HEK293 (cell line): Measurements from ENCODE around the gene NRTN.

Experiments used
- CTCF ChIA-PET: fragments of 350-600 bp; formaldehyde crosslinking; extraction: SDS; loops from one replicate; lab custom pipeline; 2021; ENCODE audit warnings: antibody characterized with exemption; lab: Yijun Ruan, JAX
- POLR2A ChIA-PET: fragments of 300-600 bp; formaldehyde crosslinking; extraction: SDS; loops from one replicate; lab custom pipeline; 2020; ENCODE audit warnings: antibody characterized with exemption, inconsistent platforms; lab: Yijun Ruan, JAX
- H3K27ac ChIP-seq: fragments of 200-500 bp; sonication (Bioruptor generic); 2 replicates; pipeline ENCODE4 v1.5.1; 2014; ENCODE audit warnings: low read depth, low read length, control low read depth, inconsistent platforms; ENCODE audit errors: extremely low read depth
- H3K36me3 ChIP-seq, 2 experiments: fragments of 200-500 bp in 1 of 2; sonication (Bioruptor generic) in 1 of 2; 1 replicate in 1 of 2; 2 replicates in 1 of 2; pipeline ENCODE4 v1.5.1; 2014 to 2017; ENCODE audit warnings: inconsistent platforms in 2 of 2, low read length in 2 of 2; ENCODE audit not compliant: control insufficient read depth in 2 of 2, insufficient read depth in 1 of 2
- H3K4me1 ChIP-seq: fragments of 200-500 bp; sonication (Bioruptor generic); 2 replicates; pipeline ENCODE4 v1.5.1; 2014; ENCODE audit warnings: mild to moderate bottlenecking, low read length, inconsistent platforms; ENCODE audit not compliant: control insufficient read depth, insufficient read depth
- H3K4me3 ChIP-seq: 2 replicates; pipeline ENCODE4 v1.5.1; 2011; ENCODE audit warnings: low read depth, mild to moderate bottlenecking, control low read depth, low read length, moderate library complexity
- H3K9me3 ChIP-seq: fragments of 200-500 bp; sonication (Bioruptor generic); 2 replicates; pipeline ENCODE4 v1.5.1; 2014; ENCODE audit warnings: low read depth, low read length, inconsistent platforms; ENCODE audit not compliant: control insufficient read depth, insufficient read depth
- GLIS2 ChIP-seq: fragments of 450-650 bp; formaldehyde crosslinking; IDR thresholded peaks from 2 replicates; pipeline ENCODE4 v1.5.1; 2016; ENCODE audit warnings: missing biosample characterization, missing genetic modification characterization
- KLF10 ChIP-seq: fragments of 450-650 bp; IDR thresholded peaks from 2 replicates; pipeline ENCODE4 v1.5.1; 2018; ENCODE audit warnings: missing biosample characterization, mild to moderate bottlenecking, missing genetic modification characterization
- MEIS1 ChIP-seq: sonication (generic); formaldehyde crosslinking; IDR thresholded peaks from 2 replicates; pipeline ENCODE4 v1.8.1; 2022; ENCODE audit warnings: missing genetic modification reagents, mild to moderate bottlenecking, borderline replicate concordance
- MZF1 ChIP-seq: fragments of 450-650 bp; formaldehyde crosslinking; IDR thresholded peaks from 2 replicates; pipeline ENCODE4 v1.5.1; 2017; ENCODE audit warnings: missing biosample characterization, missing genetic modification characterization, borderline replicate concordance
- REPIN1 ChIP-seq: fragments of 450-650 bp; formaldehyde crosslinking; IDR thresholded peaks from 2 replicates; pipeline ENCODE4 v1.5.1; 2017; ENCODE audit warnings: missing biosample characterization, missing genetic modification characterization, low read depth
- YY2 ChIP-seq: fragments of 450-650 bp; formaldehyde crosslinking; IDR thresholded peaks from 2 replicates; pipeline ENCODE4 v1.5.1; 2016; ENCODE audit warnings: missing biosample characterization, missing genetic modification characterization
- ZBTB48 ChIP-seq: fragments of 450-650 bp; formaldehyde crosslinking; IDR thresholded peaks from 2 replicates; pipeline ENCODE4 v1.5.1; 2016; ENCODE audit warnings: missing biosample characterization, missing genetic modification characterization
- ZBTB7A ChIP-seq: fragments of 450-650 bp; formaldehyde crosslinking; IDR thresholded peaks from 2 replicates; pipeline ENCODE4 v1.5.1; 2016; ENCODE audit warnings: low read depth, missing biosample characterization, missing genetic modification characterization
- ZNF175 ChIP-seq: fragments of 450-650 bp; formaldehyde crosslinking; IDR thresholded peaks from 2 replicates; pipeline ENCODE4 v1.5.1; 2016; ENCODE audit warnings: missing biosample characterization, missing genetic modification characterization
- ZNF184 ChIP-seq: fragments of 450-650 bp; IDR thresholded peaks from 2 replicates; pipeline ENCODE4 v1.5.1; 2018; ENCODE audit warnings: missing biosample characterization, mild to moderate bottlenecking, missing genetic modification characterization
- ZNF274 ChIP-seq, 2 experiments: fragments of 200-500 bp in 1 of 2; fragments of 450-650 bp in 1 of 2; sonication (Bioruptor generic) in 1 of 2; formaldehyde crosslinking in 1 of 2; IDR thresholded peaks; 2 replicates each; pipeline versions ENCODE4 v1.5.1 to v1.6.1; 2014 to 2016; ENCODE audit warnings: borderline replicate concordance in 1 of 2, inconsistent platforms in 1 of 2, low read length in 1 of 2, missing biosample characterization in 1 of 2, missing genetic modification characterization in 1 of 2
- ZNF433 ChIP-seq: fragments of 450-650 bp; formaldehyde crosslinking; IDR thresholded peaks from 2 replicates; pipeline ENCODE4 v1.5.1; 2016; ENCODE audit warnings: missing biosample characterization, missing genetic modification characterization, low read depth
- ZNF510 ChIP-seq: fragments of 450-650 bp; formaldehyde crosslinking; IDR thresholded peaks from 2 replicates; pipeline ENCODE4 v1.5.1; 2018; ENCODE audit warnings: mild to moderate bottlenecking, missing genetic modification characterization, missing biosample characterization; ENCODE audit not compliant: insufficient replicate concordance
- ZNF529 ChIP-seq: fragments of 450-650 bp; formaldehyde crosslinking; IDR thresholded peaks from 2 replicates; pipeline ENCODE4 v1.5.1; 2017; ENCODE audit warnings: missing genetic modification characterization, missing biosample characterization; ENCODE audit not compliant: insufficient replicate concordance
- ZNF548 ChIP-seq: fragments of 450-650 bp; formaldehyde crosslinking; IDR thresholded peaks from 2 replicates; pipeline ENCODE4 v1.5.1; 2016; ENCODE audit warnings: missing biosample characterization, missing genetic modification characterization
- ZNF549 ChIP-seq: fragments of 450-650 bp; IDR thresholded peaks from 2 replicates; pipeline ENCODE4 v1.5.1; 2018; ENCODE audit warnings: missing biosample characterization, missing genetic modification characterization, mild to moderate bottlenecking, inconsistent platforms, moderate library complexity
- ZNF558 ChIP-seq: fragments of 450-650 bp; formaldehyde crosslinking; IDR thresholded peaks from 2 replicates; pipeline ENCODE4 v1.5.1; 2016; ENCODE audit warnings: missing biosample characterization, missing genetic modification characterization
- ZNF843 ChIP-seq: fragments of 450-650 bp; formaldehyde crosslinking; IDR thresholded peaks from 2 replicates; pipeline ENCODE4 v1.5.1; 2016; ENCODE audit warnings: missing biosample characterization, missing genetic modification characterization
- ZSCAN30 ChIP-seq: fragments of 450-650 bp; IDR thresholded peaks from 2 replicates; pipeline ENCODE4 v1.5.1; 2018; ENCODE audit warnings: missing biosample characterization, mild to moderate bottlenecking, missing genetic modification characterization, moderate library complexity
- TF ChIP-seq, protein P1 (sequence below): fragments of 450-650 bp; formaldehyde crosslinking; IDR thresholded peaks from 2 replicates; pipeline ENCODE4 v1.5.1; 2016; ENCODE audit warnings: missing biosample characterization, missing genetic modification characterization, low read depth
- TF ChIP-seq, protein P2 (sequence below): fragments of 450-650 bp; formaldehyde crosslinking; IDR thresholded peaks from 2 replicates; pipeline ENCODE4 v1.5.1; 2016; ENCODE audit warnings: missing biosample characterization, missing genetic modification characterization
- TF ChIP-seq, protein P3 (sequence below): fragments of 450-650 bp; formaldehyde crosslinking; optimal IDR thresholded peaks from 2 replicates; pipeline ENCODE3; 2016; ENCODE audit warnings: missing biosample characterization, mild to moderate bottlenecking, missing genetic modification characterization
- TF ChIP-seq, protein P4 (sequence below): fragments of 450-650 bp; formaldehyde crosslinking; IDR thresholded peaks from 2 replicates; pipeline ENCODE4 v1.5.1; 2016; ENCODE audit warnings: missing biosample characterization, missing genetic modification characterization
- TF ChIP-seq, protein P5 (sequence below): fragments of 450-650 bp; formaldehyde crosslinking; IDR thresholded peaks from 2 replicates; pipeline ENCODE4 v1.5.1; 2016; ENCODE audit warnings: missing biosample characterization, missing genetic modification characterization
- TF ChIP-seq, protein P6 (sequence below): IDR thresholded peaks from 2 replicates; pipeline ENCODE4 v1.6.1; 2011; ENCODE audit warnings: mild to moderate bottlenecking, low read depth, low read length, borderline replicate concordance

The NRTN gene, protein sequence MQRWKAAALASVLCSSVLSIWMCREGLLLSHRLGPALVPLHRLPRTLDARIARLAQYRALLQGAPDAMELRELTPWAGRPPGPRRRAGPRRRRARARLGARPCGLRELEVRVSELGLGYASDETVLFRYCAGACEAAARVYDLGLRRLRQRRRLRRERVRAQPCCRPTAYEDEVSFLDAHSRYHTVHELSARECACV

DNA sequence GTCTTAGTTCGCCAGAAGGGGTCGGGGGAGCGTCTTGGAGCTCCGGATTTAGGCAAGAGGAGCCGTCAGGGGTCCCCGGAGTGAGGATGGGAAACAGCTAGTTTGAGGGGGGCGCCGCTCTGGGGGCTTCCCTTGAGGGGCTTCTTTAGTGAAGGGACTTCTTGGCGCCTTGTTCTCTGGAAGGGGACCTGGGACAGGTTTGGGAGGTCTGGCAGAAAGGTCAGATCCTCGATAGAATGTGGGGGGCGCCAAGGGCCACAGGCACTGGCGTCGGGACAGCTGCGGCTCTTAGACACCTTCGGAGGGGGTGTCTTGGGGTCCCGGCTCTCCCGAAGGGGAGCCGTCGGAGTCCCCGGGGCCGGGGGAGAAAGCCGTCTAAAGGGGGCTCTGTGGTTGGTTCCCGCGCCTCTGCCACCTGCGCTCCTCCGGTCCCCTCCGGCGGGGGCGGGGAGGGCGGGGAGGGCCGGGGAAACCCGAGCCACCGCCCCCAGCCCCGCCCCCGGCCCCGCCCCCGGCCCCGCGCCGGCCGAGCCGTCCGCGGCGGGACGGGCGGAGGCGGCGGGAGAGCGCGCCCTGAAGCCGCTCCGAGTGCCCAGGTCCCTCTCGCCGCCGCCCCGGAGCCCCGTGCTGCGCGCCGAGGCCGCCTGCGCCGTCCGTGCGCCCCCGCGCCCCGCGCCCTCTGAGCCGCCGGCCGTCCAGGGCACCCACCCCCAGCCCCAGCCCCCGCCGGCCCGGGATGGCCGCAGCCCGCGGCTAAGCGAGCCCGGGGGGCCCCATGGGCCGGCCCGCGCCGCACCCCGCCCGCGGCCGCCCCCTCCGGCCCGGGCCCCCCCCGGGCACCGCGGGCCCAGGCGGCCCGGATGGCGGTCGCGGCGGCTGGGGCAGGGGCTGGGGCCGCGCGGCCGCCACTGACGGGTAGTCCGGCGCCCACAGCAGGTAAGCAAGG, at the start of gene NRTN:
TSS of gene NRTN (plus strand) at position 552 of the 946 bp plus-strand sequence. CDS start 19,099 bp downstream, outside the sequence.
- CTCF ChIA-PET: interaction anchor here (0.6 to 2.3 kb wide), 74 partner anchors 10 to 701 kb away, joined by 3 to 71 read pairs (median 6); partner anchors contain the start of genes CAPS, DUS3L, FUT6 and NDUFA11
- Histone ChIP-seq H3K4me3 (peak within 1 kb of the TSS; percentile 26), H3K4me1 (peaks cover 3% of the 10 kb centered on the region; the same call in 1 of the 2 replicates), H3K36me3 (no peaks in the 10 kb centered on the region), H3K27ac (no peak within 1 kb of the TSS), H3K9me3 (no peaks in the 10 kb centered on the region)
- POLR2A ChIA-PET: interaction anchor here (0.5 to 1.6 kb wide), 15 partner anchors 12 to 218 kb away, joined by 3 to 29 read pairs (median 5); partner anchors contain the start of genes DUS3L, NDUFA11, RPL36 and VMAC
- TF ChIP-seq ZBTB7A: no peak
- no peak for TF ChIP-seq ZNF548
- TF ChIP-seq, protein P1, sequence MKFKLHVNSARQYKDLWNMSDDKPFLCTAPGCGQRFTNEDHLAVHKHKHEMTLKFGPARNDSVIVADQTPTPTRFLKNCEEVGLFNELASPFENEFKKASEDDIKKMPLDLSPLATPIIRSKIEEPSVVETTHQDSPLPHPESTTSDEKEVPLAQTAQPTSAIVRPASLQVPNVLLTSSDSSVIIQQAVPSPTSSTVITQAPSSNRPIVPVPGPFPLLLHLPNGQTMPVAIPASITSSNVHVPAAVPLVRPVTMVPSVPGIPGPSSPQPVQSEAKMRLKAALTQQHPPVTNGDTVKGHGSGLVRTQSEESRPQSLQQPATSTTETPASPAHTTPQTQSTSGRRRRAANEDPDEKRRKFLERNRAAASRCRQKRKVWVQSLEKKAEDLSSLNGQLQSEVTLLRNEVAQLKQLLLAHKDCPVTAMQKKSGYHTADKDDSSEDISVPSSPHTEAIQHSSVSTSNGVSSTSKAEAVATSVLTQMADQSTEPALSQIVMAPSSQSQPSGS (tag by site-specific recombination): no peak
- no peak for TF ChIP-seq REPIN1 (tag by site-specific recombination)
- no peak for TF ChIP-seq ZNF184
- no peak for TF ChIP-seq ZNF510
- TF ChIP-seq MZF1 (tag by site-specific recombination): no peak
- TF ChIP-seq YY2 (tag by site-specific recombination): no peak
- TF ChIP-seq, protein P2, sequence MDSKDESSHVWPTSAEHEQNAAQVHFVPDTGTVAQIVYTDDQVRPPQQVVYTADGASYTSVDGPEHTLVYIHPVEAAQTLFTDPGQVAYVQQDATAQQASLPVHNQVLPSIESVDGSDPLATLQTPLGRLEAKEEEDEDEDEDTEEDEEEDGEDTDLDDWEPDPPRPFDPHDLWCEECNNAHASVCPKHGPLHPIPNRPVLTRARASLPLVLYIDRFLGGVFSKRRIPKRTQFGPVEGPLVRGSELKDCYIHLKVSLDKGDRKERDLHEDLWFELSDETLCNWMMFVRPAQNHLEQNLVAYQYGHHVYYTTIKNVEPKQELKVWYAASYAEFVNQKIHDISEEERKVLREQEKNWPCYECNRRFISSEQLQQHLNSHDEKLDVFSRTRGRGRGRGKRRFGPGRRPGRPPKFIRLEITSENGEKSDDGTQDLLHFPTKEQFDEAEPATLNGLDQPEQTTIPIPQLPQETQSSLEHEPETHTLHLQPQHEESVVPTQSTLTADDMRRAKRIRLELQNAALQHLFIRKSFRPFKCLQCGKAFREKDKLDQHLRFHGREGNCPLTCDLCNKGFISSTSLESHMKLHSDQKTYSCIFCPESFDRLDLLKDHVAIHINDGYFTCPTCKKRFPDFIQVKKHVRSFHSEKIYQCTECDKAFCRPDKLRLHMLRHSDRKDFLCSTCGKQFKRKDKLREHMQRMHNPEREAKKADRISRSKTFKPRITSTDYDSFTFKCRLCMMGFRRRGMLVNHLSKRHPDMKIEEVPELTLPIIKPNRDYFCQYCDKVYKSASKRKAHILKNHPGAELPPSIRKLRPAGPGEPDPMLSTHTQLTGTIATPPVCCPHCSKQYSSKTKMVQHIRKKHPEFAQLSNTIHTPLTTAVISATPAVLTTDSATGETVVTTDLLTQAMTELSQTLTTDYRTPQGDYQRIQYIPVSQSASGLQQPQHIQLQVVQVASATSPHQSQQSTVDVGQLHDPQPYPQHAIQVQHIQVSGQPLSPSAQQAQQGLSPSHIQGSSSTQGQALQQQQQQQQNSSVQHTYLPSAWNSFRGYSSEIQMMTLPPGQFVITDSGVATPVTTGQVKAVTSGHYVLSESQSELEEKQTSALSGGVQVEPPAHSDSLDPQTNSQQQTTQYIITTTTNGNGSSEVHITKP (tag by site-specific recombination): no peak
- peak; percentile 61; the same call in 1 of the 2 replicates for TF ChIP-seq KLF10 (tag by site-specific recombination)
- no peak for TF ChIP-seq ZNF843 (tag by site-specific recombination)
- TF ChIP-seq, protein P3, sequence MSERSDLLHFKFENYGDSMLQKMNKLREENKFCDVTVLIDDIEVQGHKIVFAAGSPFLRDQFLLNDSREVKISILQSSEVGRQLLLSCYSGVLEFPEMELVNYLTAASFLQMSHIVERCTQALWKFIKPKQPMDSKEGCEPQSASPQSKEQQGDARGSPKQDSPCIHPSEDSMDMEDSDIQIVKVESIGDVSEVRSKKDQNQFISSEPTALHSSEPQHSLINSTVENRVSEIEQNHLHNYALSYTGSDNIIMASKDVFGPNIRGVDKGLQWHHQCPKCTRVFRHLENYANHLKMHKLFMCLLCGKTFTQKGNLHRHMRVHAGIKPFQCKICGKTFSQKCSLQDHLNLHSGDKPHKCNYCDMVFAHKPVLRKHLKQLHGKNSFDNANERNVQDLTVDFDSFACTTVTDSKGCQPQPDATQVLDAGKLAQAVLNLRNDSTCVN (tag by site-specific recombination): no peak
- no peak for TF ChIP-seq ZBTB48 (tag by site-specific recombination)
- TF ChIP-seq ZNF529: no peak
- TF ChIP-seq ZSCAN30 (tag by site-specific recombination): no peak
- no peak for TF ChIP-seq ZNF558 (tag by site-specific recombination)
- no peak for TF ChIP-seq MEIS1 (CRISPR knock-in tag)
- TF ChIP-seq ZNF274 (IDR thresholded peaks at IDR 0.05; ENCODE audit: low read length): no peak
- no peak for TF ChIP-seq ZNF274 (tag by site-specific recombination; IDR thresholded peaks at IDR 0.05; ENCODE audit: borderline replicate concordance)
- no peak for TF ChIP-seq ZNF433 (tag by site-specific recombination)
- TF ChIP-seq, protein P4, sequence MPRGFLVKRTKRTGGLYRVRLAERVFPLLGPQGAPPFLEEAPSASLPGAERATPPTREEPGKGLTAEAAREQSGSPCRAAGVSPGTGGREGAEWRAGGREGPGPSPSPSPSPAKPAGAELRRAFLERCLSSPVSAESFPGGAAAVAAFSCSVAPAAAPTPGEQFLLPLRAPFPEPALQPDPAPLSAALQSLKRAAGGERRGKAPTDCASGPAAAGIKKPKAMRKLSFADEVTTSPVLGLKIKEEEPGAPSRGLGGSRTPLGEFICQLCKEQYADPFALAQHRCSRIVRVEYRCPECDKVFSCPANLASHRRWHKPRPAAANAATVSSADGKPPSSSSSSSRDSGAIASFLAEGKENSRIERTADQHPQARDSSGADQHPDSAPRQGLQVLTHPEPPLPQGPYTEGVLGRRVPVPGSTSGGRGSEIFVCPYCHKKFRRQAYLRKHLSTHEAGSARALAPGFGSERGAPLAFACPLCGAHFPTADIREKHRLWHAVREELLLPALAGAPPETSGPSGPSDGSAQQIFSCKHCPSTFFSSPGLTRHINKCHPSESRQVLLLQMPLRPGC (tag by site-specific recombination): no peak
- TF ChIP-seq, protein P5, sequence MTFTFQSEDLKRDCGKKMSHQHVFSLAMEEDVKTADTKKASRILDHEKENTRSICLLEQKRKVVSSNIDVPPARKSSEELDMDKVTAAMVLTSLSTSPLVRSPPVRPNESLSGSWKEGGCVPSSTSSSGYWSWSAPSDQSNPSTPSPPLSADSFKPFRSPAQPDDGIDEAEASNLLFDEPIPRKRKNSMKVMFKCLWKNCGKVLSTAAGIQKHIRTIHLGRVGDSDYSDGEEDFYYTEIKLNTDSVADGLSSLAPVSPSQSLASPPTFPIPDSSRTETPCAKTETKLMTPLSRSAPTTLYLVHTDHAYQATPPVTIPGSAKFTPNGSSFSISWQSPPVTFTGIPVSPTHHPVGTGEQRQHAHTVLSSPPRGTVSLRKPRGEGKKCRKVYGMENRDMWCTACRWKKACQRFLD (tag by site-specific recombination): no peak
- no peak for TF ChIP-seq ZNF549 (tag by site-specific recombination)
- no peak for TF ChIP-seq GLIS2 (tag by site-specific recombination)
- no peak for TF ChIP-seq ZNF175 (tag by site-specific recombination)
- TF ChIP-seq, protein P6, sequence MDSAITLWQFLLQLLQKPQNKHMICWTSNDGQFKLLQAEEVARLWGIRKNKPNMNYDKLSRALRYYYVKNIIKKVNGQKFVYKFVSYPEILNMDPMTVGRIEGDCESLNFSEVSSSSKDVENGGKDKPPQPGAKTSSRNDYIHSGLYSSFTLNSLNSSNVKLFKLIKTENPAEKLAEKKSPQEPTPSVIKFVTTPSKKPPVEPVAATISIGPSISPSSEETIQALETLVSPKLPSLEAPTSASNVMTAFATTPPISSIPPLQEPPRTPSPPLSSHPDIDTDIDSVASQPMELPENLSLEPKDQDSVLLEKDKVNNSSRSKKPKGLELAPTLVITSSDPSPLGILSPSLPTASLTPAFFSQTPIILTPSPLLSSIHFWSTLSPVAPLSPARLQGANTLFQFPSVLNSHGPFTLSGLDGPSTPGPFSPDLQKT: no peak
